B cell (primary cell): ENCODE results near the gene OXER1. TPM values are rescaled to one million over a fixed set of nuclear protein-coding genes. Genes with fewer than 3 reads are reported as not detected.

Source experiments
- ATAC-seq: fragments of 200-7000 bp; cut with Tn5 transposase; one replicate; pipeline ENCODE4 v1.10.0; 2021; ENCODE audit warnings: low read depth, mild to moderate bottlenecking, moderate number of reproducible peaks, moderate library complexity
- CTCF ChIA-PET: fragments of 350-600 bp; sonication (Branson Sonifier 250); formaldehyde crosslinking; loops from one replicate; lab custom pipeline; 2021; ENCODE audit warnings: antibody characterized with exemption, inconsistent platforms; lab: Charles Lee
- POLR2A ChIA-PET: fragments of 350-600 bp; sonication (Branson Sonifier 250); formaldehyde crosslinking; loops from one replicate; lab custom pipeline; 2021; ENCODE audit warnings: antibody characterized with exemption; lab: Charles Lee
- DNase-seq: peaks from one replicate; pipeline ENCODE4 v3.0.0; 2013
- H2AFZ ChIP-seq: 2 replicates; pipeline ENCODE4 v1.6.1; 2012; ENCODE audit warnings: mild to moderate bottlenecking, low read depth, low read length; ENCODE audit not compliant: insufficient read depth, poor library complexity, severe bottlenecking
- H3K27ac ChIP-seq, 2 donors: 1 replicate in 1 of 2; 2 replicates in 1 of 2; pipeline ENCODE4 v1.5.1; 2012 to 2013; ENCODE audit warnings: low read length in 2 of 2, mild to moderate bottlenecking in 2 of 2, moderate library complexity in 1 of 2
- H3K27me3 ChIP-seq, 4 experiments: fragments of 200-600 bp in 1 of 4; sonication (generic) in 1 of 4; replicated peaks in 1 of 4; 1 replicate in 2 of 4; 2 replicates in 2 of 4; pipeline versions ENCODE4 v1.6.1 to v1.7.0; 2013 to 2016; ENCODE audit warnings: low read length in 3 of 4, mild to moderate bottlenecking in 2 of 4, mixed read lengths in 1 of 4, moderate library complexity in 1 of 4; ENCODE audit not compliant: insufficient read depth in 4 of 4, control insufficient read depth in 3 of 4; ENCODE audit errors: control extremely low read depth in 1 of 4
- H3K36me3 ChIP-seq, 2 experiments: replicated peaks in 1 of 2; 1 replicate in 1 of 2; 2 replicates in 1 of 2; pipeline versions ENCODE4 v1.6.1 to v1.7.1; 2013; ENCODE audit warnings: low read length in 1 of 2; ENCODE audit not compliant: insufficient read depth in 2 of 2, control insufficient read depth in 1 of 2; ENCODE audit errors: control extremely low read depth in 1 of 2, extremely low read depth in 1 of 2
- H3K4me1 ChIP-seq, 2 donors: fragments of 200-600 bp in 1 of 2; sonication (generic) in 1 of 2; 1 replicate in 1 of 2; 2 replicates in 1 of 2; pipeline versions ENCODE4 v1.5.1 to v1.6.1; 2013 to 2017; ENCODE audit warnings: low read length in 2 of 2; ENCODE audit not compliant: control insufficient read depth in 2 of 2, insufficient read depth in 2 of 2
- H3K4me2 ChIP-seq: replicated peaks from 2 replicates; pipeline ENCODE3; 2012; ENCODE audit warnings: mild to moderate bottlenecking, low read depth, low read length; ENCODE audit not compliant: poor library complexity, severe bottlenecking
- H3K4me3 ChIP-seq, 5 experiments: fragments of 200-600 bp in 1 of 5; sonication (generic) in 1 of 5; 1 replicate in 3 of 5; 2 replicates in 2 of 5; pipeline versions ENCODE4 v1.5.1 to v1.7.0; 2011 to 2016; ENCODE audit warnings: low read length in 4 of 5, mild to moderate bottlenecking in 4 of 5, low read depth in 2 of 5, control low read depth in 1 of 5, moderate library complexity in 1 of 5; ENCODE audit not compliant: insufficient read depth in 1 of 5; ENCODE audit errors: control extremely low read depth in 1 of 5, extremely low read depth in 1 of 5
- H3K79me2 ChIP-seq: fragments of 200-600 bp; sonication (generic); one replicate; pipeline ENCODE4 v1.6.0; 2016; ENCODE audit warnings: low read length; ENCODE audit not compliant: control insufficient read depth, insufficient read depth
- H3K9ac ChIP-seq: fragments of 200-600 bp; sonication (generic); 2 replicates; pipeline ENCODE4 v1.6.1; 2017; ENCODE audit warnings: mild to moderate bottlenecking, low read length, moderate library complexity
- H3K9me3 ChIP-seq, 3 donors: one replicate each; pipeline versions ENCODE4 v1.6.1 to v1.7.1; 2013; ENCODE audit warnings: low read length in 2 of 3; ENCODE audit not compliant: control insufficient read depth in 2 of 3, insufficient read depth in 1 of 3; ENCODE audit errors: control extremely low read depth in 1 of 3
- H4K20me1 ChIP-seq: 2 replicates; pipeline ENCODE4 v1.6.0; 2012; ENCODE audit warnings: mild to moderate bottlenecking, low read length; ENCODE audit not compliant: insufficient read depth, control insufficient read depth, poor library complexity, severe bottlenecking
- H3K27ac Mint-ChIP-seq: one replicate; pipeline ENCODE4 v1.8.0; 2021; ENCODE audit warnings: mixed read lengths
- H3K27me3 Mint-ChIP-seq: one replicate; pipeline ENCODE4 v1.8.0; 2021; ENCODE audit warnings: mixed read lengths
- H3K4me1 Mint-ChIP-seq: one replicate; pipeline ENCODE4 v1.8.0; 2021; ENCODE audit warnings: mixed read lengths
- H3K4me3 Mint-ChIP-seq: one replicate; pipeline ENCODE4 v1.8.0; 2021; ENCODE audit warnings: mixed read lengths
- H3K9me3 Mint-ChIP-seq: one replicate; pipeline ENCODE4 v1.8.0; 2022; ENCODE audit warnings: mixed read lengths; ENCODE audit not compliant: insufficient read depth
- EZH2 ChIP-seq: IDR thresholded peaks from 2 replicates; pipeline ENCODE4 v1.6.1; 2012; ENCODE audit warnings: borderline replicate concordance, low read depth, mild to moderate bottlenecking, moderate library complexity, low read length; ENCODE audit not compliant: insufficient read depth, poor library complexity, severe bottlenecking
- WGBS: methylation state at CpG from one replicate; pipeline ENCODE4 v1.1.5; 2013; ENCODE audit warnings: missing lambda C conversion rate; ENCODE audit not compliant: insufficient coverage; 5-methylcytosine and 5-hydroxymethylcytosine counted together
- intact Hi-C: fragments of 100-400 bp; cut with micrococcal nuclease; formaldehyde crosslinking; loops from one replicate; pipeline ENCODE4 v1.10.0; 2022
- polyA plus RNA-seq: library from polyadenylated mRNA; depleted of rRNA; stranded (reverse); fragments of >200 nt; gene quantifications from 2 replicates; pipeline ENCODE4 v1.2.3, GENCODE V29; 2012
- total RNA-seq, 2 donors: library from RNA; stranded (reverse); fragments of 120-200 nt in 1 of 2; gene quantifications; 1 replicate in 1 of 2; 2 replicates in 1 of 2; pipeline versions ENCODE4 v1.2.3 to v1.2.4, GENCODE V29; 2013 to 2022
- TF ChIP-seq, protein P1 (sequence below): fragments of 200-600 bp; IDR thresholded peaks from one replicate; pipeline ENCODE4 v1.8.0; 2022; ENCODE audit warnings: antibody characterized with exemption, mild to moderate bottlenecking

The OXER1 gene
- total and polyA plus RNA-seq, 2 donors (not counting 1 experiment from before 2014, with no cell fraction given) = 3.2 to 3.3 TPM

DNA sequence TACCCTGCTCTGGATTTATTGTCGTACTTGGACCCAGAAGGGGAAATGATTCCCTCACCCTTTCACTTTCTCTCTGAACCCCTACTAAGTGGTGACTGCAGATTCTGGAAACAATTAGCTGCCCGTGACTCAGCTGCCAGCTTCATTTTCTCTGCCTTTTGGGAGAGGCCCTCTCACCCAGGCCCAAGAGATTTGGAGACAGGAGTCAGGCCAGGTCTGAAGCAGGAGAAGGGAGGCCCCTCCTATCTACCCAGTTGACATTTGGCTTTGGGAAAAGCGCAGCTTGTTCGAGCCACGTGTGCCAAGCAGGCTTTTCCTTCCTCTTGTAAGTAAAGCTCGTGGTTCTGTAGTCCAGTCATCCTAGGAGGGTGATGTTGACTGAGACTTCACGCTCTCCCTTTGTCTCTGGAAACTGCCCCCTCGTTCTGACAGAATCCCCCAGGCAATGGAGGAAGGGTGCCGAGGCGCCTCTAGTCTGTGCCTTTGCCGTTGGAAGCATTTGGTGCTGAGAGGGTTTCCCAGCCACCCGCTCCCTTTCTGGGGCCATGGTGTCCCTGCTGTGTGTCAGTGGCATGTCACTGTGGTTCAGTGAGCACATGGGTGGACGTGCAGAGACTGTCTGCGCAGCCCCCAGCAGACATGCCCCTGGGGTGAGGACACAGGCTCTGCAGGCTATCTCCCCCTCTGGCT, 8.6 kb downstream of the OXER1 start:
- H3K9me3 ChIP-seq = no peaks in the 10 kb centered on the region
- 55% methylated on average over 6 of the region's 14 CpGs for WGBS
- peaks cover 46 to 47% of the 10 kb centered on the region in 2 donors for H3K4me1 ChIP-seq
- intact Hi-C loops = no loop called here
- H3K27ac ChIP-seq = no peak overlapping the region
- ATAC-seq = no peak
- H3K4me3 Mint-ChIP-seq = peak overlapping the region; percentile 78
- ChIA-PET POLR2A (no interaction called here), CTCF (interaction anchor here (0.7 to 1.4 kb wide), 5 partner anchors 15 to 72 kb away, joined by 3 to 4 read pairs (median 3); no protein-coding TSS in a partner anchor)
- peak overlapping the region; percentile 16 for H3K27ac Mint-ChIP-seq
- DNase-seq = no peak
- no peaks in the 10 kb centered on the region for H3K27me3 ChIP-seq
- no peaks in the 10 kb centered on the region for H4K20me1 ChIP-seq
- peak overlapping the region; percentile 63 for H3K4me2 ChIP-seq
- TF ChIP-seq, protein P1, sequence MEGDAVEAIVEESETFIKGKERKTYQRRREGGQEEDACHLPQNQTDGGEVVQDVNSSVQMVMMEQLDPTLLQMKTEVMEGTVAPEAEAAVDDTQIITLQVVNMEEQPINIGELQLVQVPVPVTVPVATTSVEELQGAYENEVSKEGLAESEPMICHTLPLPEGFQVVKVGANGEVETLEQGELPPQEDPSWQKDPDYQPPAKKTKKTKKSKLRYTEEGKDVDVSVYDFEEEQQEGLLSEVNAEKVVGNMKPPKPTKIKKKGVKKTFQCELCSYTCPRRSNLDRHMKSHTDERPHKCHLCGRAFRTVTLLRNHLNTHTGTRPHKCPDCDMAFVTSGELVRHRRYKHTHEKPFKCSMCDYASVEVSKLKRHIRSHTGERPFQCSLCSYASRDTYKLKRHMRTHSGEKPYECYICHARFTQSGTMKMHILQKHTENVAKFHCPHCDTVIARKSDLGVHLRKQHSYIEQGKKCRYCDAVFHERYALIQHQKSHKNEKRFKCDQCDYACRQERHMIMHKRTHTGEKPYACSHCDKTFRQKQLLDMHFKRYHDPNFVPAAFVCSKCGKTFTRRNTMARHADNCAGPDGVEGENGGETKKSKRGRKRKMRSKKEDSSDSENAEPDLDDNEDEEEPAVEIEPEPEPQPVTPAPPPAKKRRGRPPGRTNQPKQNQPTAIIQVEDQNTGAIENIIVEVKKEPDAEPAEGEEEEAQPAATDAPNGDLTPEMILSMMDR = no peak
- TF ChIP-seq EZH2 = no peak
- H2AFZ ChIP-seq = no peak overlapping the region
- no peaks in the 10 kb centered on the region for H3K79me2 ChIP-seq
- H3K9me3 Mint-ChIP-seq = no peaks in the 10 kb centered on the region
- H3K36me3 ChIP-seq = no peaks in the 10 kb centered on the region
- H3K27me3 Mint-ChIP-seq = no peaks in the 10 kb centered on the region
- peaks cover 47% of the 10 kb centered on the region for H3K4me1 Mint-ChIP-seq
- no peak overlapping the region for H3K4me3 ChIP-seq
- H3K9ac ChIP-seq = no peak overlapping the region

DNA sequence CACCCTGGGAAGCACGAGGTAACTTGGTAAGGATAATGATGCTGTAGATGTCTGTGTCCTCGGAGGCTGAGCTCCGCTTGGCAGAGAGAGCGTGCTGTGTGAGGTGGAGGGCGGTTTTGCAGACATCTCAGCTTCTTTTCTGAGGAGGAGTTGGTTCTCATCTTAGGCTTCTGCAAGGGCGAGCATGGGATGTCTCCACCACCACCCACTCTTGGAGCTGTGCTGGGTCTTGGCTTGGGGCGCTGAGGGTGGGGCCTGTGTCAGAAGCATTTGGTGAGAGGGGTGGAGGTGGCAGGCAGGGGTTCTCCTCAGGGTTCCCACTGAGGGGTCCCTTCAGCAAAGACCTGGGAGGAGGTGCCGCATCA, 9.2 kb downstream of the OXER1 start:
- WGBS = 79% methylated on average over 7 of the region's 8 CpGs
- no peaks in the 10 kb centered on the region for H4K20me1 ChIP-seq
- intact Hi-C loops = loop anchor here (1.0 to 5.0 kb wide), 3 partner anchors 38 to 392 kb away; partner anchors contain the start of genes COX7A2L and HAAO
- peaks cover 47% of the 10 kb centered on the region for H3K4me1 Mint-ChIP-seq
- H3K27me3 Mint-ChIP-seq = no peaks in the 10 kb centered on the region
- CTCF ChIA-PET = interaction anchor here (0.7 to 1.5 kb wide), 9 partner anchors 14 to 91 kb away, joined by 3 to 4 read pairs (median 3); partner anchors contain the start of gene HAAO
- ATAC-seq (no peak), DNase-seq (no peak)
- H3K4me2 ChIP-seq = peak overlapping the region; percentile 63
- H3K4me1 ChIP-seq = peaks cover 46 to 47% of the 10 kb centered on the region in 2 donors
- no peaks in the 10 kb centered on the region for H3K36me3 ChIP-seq
- H3K27me3 ChIP-seq = no peaks in the 10 kb centered on the region
- peak overlapping the region; percentile 37 to 50 for H3K27ac ChIP-seq
- H3K27ac Mint-ChIP-seq = peak overlapping the region; percentile 89
- POLR2A ChIA-PET = interaction anchor here (0.9 kb wide), 1 partner anchor 155 kb away, joined by 3 read pairs; no protein-coding TSS in a partner anchor
- H3K4me3 Mint-ChIP-seq = peak overlapping the region; percentile 78
- TF ChIP-seq EZH2 = no peak
- TF ChIP-seq, protein P1 = no peak
- no peaks in the 10 kb centered on the region for H3K79me2 ChIP-seq
- H2AFZ ChIP-seq = peak overlapping the region; percentile 36
- no peak overlapping the region for H3K9ac ChIP-seq
- H3K9me3 Mint-ChIP-seq = no peaks in the 10 kb centered on the region
- no peaks in the 10 kb centered on the region for H3K9me3 ChIP-seq
- no peak overlapping the region for H3K4me3 ChIP-seq
